H9 (cell line): ENCODE measurements around the gene NKPD1. TPM values are rescaled to one million over a fixed set of nuclear protein-coding genes. Genes with fewer than 3 reads are reported as not detected.

ENCODE experiments used
- DNase-seq: peaks from one replicate; pipeline ENCODE4 v3.0.0-alpha.2; 2017
- H2AFZ ChIP-seq: one replicate; pipeline ENCODE4 v1.6.1; 2013; ENCODE audit warnings: mild to moderate bottlenecking, low read length, control low read depth, moderate library complexity
- H2AK5ac ChIP-seq: 2 replicates; pipeline ENCODE4 v1.6.1; 2013; ENCODE audit warnings: low read length, control low read depth, mixed read lengths; ENCODE audit not compliant: insufficient read length
- H2BK120ac ChIP-seq: one replicate; pipeline ENCODE4 v1.6.1; 2013; ENCODE audit warnings: low read depth, mild to moderate bottlenecking, low read length, control low read depth, inconsistent platforms; ENCODE audit not compliant: poor library complexity, severe bottlenecking
- H2BK12ac ChIP-seq: 2 replicates; pipeline ENCODE4 v1.6.1; 2013; ENCODE audit warnings: low read length, control low read depth, mixed read lengths, low read depth; ENCODE audit not compliant: insufficient read length
- H2BK15ac ChIP-seq: 2 replicates; pipeline ENCODE4 v1.6.1; 2013; ENCODE audit warnings: low read depth, low read length, control low read depth
- H2BK20ac ChIP-seq: one replicate; pipeline ENCODE4 v1.6.1; 2013; ENCODE audit warnings: low read depth, mild to moderate bottlenecking, low read length, control low read depth, inconsistent platforms; ENCODE audit not compliant: poor library complexity, severe bottlenecking
- H2BK5ac ChIP-seq: 2 replicates; pipeline ENCODE4 v1.6.1; 2013; ENCODE audit warnings: low read length, control low read depth, mixed read lengths; ENCODE audit not compliant: insufficient read length
- H3K14ac ChIP-seq: 2 replicates; pipeline ENCODE4 v1.6.1; 2013; ENCODE audit warnings: low read length, control low read depth; ENCODE audit not compliant: insufficient read depth
- H3K18ac ChIP-seq: 2 replicates; pipeline ENCODE4 v1.6.1; 2013; ENCODE audit warnings: low read depth, mild to moderate bottlenecking, mixed read lengths, low read length, control low read depth; ENCODE audit not compliant: insufficient read length
- H3K23ac ChIP-seq: 2 replicates; pipeline ENCODE4 v1.6.1; 2013; ENCODE audit warnings: low read length, control low read depth, mixed read lengths, low read depth; ENCODE audit not compliant: insufficient read length
- H3K23me2 ChIP-seq: 2 replicates; pipeline ENCODE4 v1.6.1; 2013; ENCODE audit warnings: low read depth, mild to moderate bottlenecking, mixed read lengths, low read length, control low read depth; ENCODE audit not compliant: insufficient read length, poor library complexity, severe bottlenecking
- H3K27ac ChIP-seq: 2 replicates; pipeline ENCODE4 v1.5.1; 2013; ENCODE audit warnings: low read length, control low read depth, mixed read lengths, low read depth; ENCODE audit not compliant: insufficient read length
- H3K27me3 ChIP-seq: 2 replicates; pipeline ENCODE4 v1.6.1; 2013; ENCODE audit warnings: low read length, control low read depth, inconsistent platforms; ENCODE audit not compliant: insufficient read depth
- H3K4ac ChIP-seq: 2 replicates; pipeline ENCODE4 v1.6.1; 2013; ENCODE audit warnings: low read depth, mild to moderate bottlenecking, control low read depth, inconsistent platforms, low read length, moderate library complexity
- H3K4me1 ChIP-seq: 2 replicates; pipeline ENCODE4 v1.6.1; 2013; ENCODE audit warnings: low read length, control low read depth, inconsistent platforms; ENCODE audit not compliant: insufficient read depth
- H3K4me2 ChIP-seq: 2 replicates; pipeline ENCODE4 v1.6.1; 2013; ENCODE audit warnings: low read length, control low read depth, mixed read lengths; ENCODE audit not compliant: insufficient read length, insufficient read depth
- H3K56ac ChIP-seq: 2 replicates; pipeline ENCODE4 v1.6.1; 2013; ENCODE audit warnings: low read depth, mild to moderate bottlenecking, mixed read lengths, low read length, control low read depth; ENCODE audit not compliant: insufficient read length
- H3K79me1 ChIP-seq: 2 replicates; pipeline ENCODE4 v1.6.1; 2013; ENCODE audit warnings: low read depth, mild to moderate bottlenecking, moderate library complexity, low read length, control low read depth, inconsistent platforms; ENCODE audit not compliant: insufficient read depth, poor library complexity, severe bottlenecking
- H3K79me2 ChIP-seq: 2 replicates; pipeline ENCODE4 v1.6.1; 2013; ENCODE audit warnings: low read length, control low read depth, inconsistent platforms; ENCODE audit not compliant: insufficient read depth
- H3K9ac ChIP-seq: 2 replicates; pipeline ENCODE4 v1.6.1; 2013; ENCODE audit warnings: low read length, control low read depth, mixed read lengths; ENCODE audit not compliant: insufficient read length; ENCODE audit errors: extremely low read depth
- H3K9me3 ChIP-seq: one replicate; pipeline ENCODE4 v1.6.1; 2013; ENCODE audit warnings: low read depth, low read length, inconsistent platforms; ENCODE audit not compliant: control insufficient read depth
- H3T11ph ChIP-seq: one replicate; pipeline ENCODE4 v1.6.1; 2013; ENCODE audit warnings: mild to moderate bottlenecking, low read length, control low read depth, inconsistent platforms
- H4K20me1 ChIP-seq: one replicate; pipeline ENCODE4 v1.6.1; 2013; ENCODE audit not compliant: control insufficient read depth, insufficient read length, insufficient read depth
- H4K5ac ChIP-seq: 2 replicates; pipeline ENCODE4 v1.6.1; 2013; ENCODE audit warnings: low read depth, mild to moderate bottlenecking, mixed read lengths, low read length, control low read depth; ENCODE audit not compliant: insufficient read length
- H4K8ac ChIP-seq: replicated peaks from 2 replicates; pipeline ENCODE4 v1.6.1; 2013; ENCODE audit warnings: low read length, control low read depth, mixed read lengths, low read depth; ENCODE audit not compliant: insufficient read length
- H4K91ac ChIP-seq: 2 replicates; pipeline ENCODE4 v1.6.1; 2013; ENCODE audit warnings: low read depth, mild to moderate bottlenecking, moderate library complexity, mixed read lengths, low read length, control low read depth; ENCODE audit not compliant: insufficient read length
- H3K27ac Mint-ChIP-seq, 3 experiments: 2 replicates in 2 of 3; 3 replicates in 1 of 3; pipeline ENCODE4 v1.8.0; 2020 to 2021; ENCODE audit warnings: mixed read lengths in 3 of 3, mild to moderate bottlenecking in 1 of 3, moderate library complexity in 1 of 3
- H3K27me3 Mint-ChIP-seq: 2 replicates; pipeline ENCODE4 v1.8.0; 2021; ENCODE audit warnings: low read depth, mild to moderate bottlenecking, moderate library complexity, mixed read lengths
- H3K36me3 Mint-ChIP-seq, 3 experiments: 2 replicates in 2 of 3; 3 replicates in 1 of 3; pipeline ENCODE4 v1.8.0; 2020 to 2021; ENCODE audit warnings: low read depth in 3 of 3, mixed read lengths in 3 of 3; ENCODE audit not compliant: insufficient read depth in 1 of 3
- H3K4me1 Mint-ChIP-seq, 2 experiments: 2 replicates each; pipeline ENCODE4 v1.8.0; 2020; ENCODE audit warnings: mixed read lengths in 2 of 2
- H3K4me3 Mint-ChIP-seq, 2 experiments: 2 replicates in 1 of 2; 3 replicates in 1 of 2; pipeline ENCODE4 v1.8.0; 2020 to 2021; ENCODE audit warnings: mild to moderate bottlenecking in 2 of 2, mixed read lengths in 2 of 2, moderate library complexity in 1 of 2
- H3K9me3 Mint-ChIP-seq, 2 experiments: 2 replicates in 1 of 2; 3 replicates in 1 of 2; pipeline ENCODE4 v1.8.0; 2020; ENCODE audit warnings: mild to moderate bottlenecking in 2 of 2, mixed read lengths in 2 of 2, moderate library complexity in 1 of 2
- WGBS: extraction: QIAGEN DNeasy Blood & Tissue Kit; methylation state at CpG from one replicate; pipeline ENCODE4 v1.1.7; 2013; ENCODE audit warnings: missing lambda C conversion rate, low lambda C conversion rate, mixed read lengths; ENCODE audit not compliant: insufficient read length; ENCODE audit errors: extremely low coverage; 5-methylcytosine and 5-hydroxymethylcytosine counted together
- total RNA-seq: library from RNA; stranded (reverse); gene quantifications from 2 replicates; pipeline ENCODE4 v1.2.1, GENCODE V29; 2021
- TF ChIP-seq, protein P1 (sequence below): fragments of 200-600 bp; sonication (generic); conservative IDR thresholded peaks from 3 replicates; pipeline ENCODE4 v1.8.0; 2021; ENCODE audit warnings: antibody characterized with exemption, mild to moderate bottlenecking

Gene NKPD1
- total RNA-seq, 1 experiment from 2014 or later = 0.17 TPM

DNA sequence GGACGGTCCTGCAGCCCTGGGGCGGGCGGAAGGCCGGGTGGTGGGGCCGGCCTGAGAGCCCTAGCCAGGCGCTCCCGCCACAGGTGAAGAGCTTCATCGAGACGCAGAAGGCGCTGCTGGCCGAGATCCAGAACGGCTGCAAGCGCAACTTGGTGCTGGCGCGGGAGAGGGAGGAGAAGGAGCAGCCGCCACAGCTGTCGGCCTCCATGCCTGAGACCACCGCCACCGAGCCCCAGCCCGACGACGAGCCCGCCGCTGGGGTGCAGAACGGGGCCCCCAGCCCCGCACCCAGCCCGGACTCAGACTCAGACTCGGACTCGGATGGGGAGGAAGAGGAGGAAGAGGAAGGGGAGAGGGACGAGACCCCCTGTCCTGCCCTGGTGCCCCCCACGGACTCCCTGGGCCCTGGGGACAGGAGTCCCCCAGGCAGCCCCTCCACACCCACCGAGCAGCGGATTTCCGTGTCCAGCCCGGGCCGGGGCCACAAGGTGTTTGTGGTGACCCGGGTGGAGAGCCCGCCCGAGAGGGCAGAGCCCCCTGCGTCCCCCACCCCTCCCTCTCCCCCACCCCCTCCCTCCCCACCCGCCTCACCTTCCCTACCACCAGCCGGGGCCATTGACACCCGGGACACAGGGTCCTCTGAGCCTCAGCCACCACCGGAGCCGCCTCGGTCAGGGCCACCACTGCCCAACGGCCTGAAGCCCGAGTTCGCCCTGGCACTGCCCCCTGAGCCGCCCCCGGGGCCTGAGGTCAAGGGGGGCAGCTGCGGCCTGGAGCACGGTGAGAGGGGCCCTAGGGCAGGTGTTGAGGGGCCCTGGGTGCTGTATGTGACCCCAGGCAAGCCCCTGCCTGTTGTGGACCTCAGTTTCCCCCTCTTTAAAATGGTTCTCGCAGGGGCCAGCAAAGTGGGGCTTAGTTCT lies 15.3 kb downstream of the NKPD1 start:
- Histone ChIP-seq H3K9me3 (no peaks in the 10 kb centered on the region), H3K18ac (no peak overlapping the region), H4K91ac (no peak overlapping the region), H3K79me1 (no peaks in the 10 kb centered on the region), H3K4me2 (no peak overlapping the region), H4K20me1 (no peaks in the 10 kb centered on the region), H3K23me2 (no peaks in the 10 kb centered on the region), H2BK120ac (no peak overlapping the region), H4K8ac (no peak overlapping the region), H3K23ac (no peak overlapping the region), H3T11ph (no peak overlapping the region), H3K27me3 (no peaks in the 10 kb centered on the region), H3K4ac (no peak overlapping the region), H3K56ac (no peak overlapping the region), H3K4me1 (no peaks in the 10 kb centered on the region), H2AK5ac (no peak overlapping the region), H2BK15ac (no peak overlapping the region), H3K79me2 (no peaks in the 10 kb centered on the region), H2BK5ac (no peak overlapping the region), H2BK12ac (no peak overlapping the region), H2BK20ac (no peak overlapping the region), H4K5ac (no peak overlapping the region), H3K9ac (no peak overlapping the region), H3K14ac (no peak overlapping the region), H3K27ac (no peak overlapping the region), H2AFZ (no peak overlapping the region)
- Mint-ChIP-seq H3K36me3 (peaks cover 9 to 29% (median 27%) of the 10 kb centered on the region in 3 experiments; a peak in 6 of 7 replicates), H3K4me1 (0 out of 4 replicates have a peak, but pooled peaks cover 0 to 2% of the 10 kb centered on the region in 2 experiments), H3K27me3 (no peaks in the 10 kb centered on the region; the same call in 1 of the 2 replicates), H3K4me3 (no peak overlapping the region), H3K27ac (no peak overlapping the region), H3K9me3 (no peaks in the 10 kb centered on the region)
- TF ChIP-seq, protein P1, sequence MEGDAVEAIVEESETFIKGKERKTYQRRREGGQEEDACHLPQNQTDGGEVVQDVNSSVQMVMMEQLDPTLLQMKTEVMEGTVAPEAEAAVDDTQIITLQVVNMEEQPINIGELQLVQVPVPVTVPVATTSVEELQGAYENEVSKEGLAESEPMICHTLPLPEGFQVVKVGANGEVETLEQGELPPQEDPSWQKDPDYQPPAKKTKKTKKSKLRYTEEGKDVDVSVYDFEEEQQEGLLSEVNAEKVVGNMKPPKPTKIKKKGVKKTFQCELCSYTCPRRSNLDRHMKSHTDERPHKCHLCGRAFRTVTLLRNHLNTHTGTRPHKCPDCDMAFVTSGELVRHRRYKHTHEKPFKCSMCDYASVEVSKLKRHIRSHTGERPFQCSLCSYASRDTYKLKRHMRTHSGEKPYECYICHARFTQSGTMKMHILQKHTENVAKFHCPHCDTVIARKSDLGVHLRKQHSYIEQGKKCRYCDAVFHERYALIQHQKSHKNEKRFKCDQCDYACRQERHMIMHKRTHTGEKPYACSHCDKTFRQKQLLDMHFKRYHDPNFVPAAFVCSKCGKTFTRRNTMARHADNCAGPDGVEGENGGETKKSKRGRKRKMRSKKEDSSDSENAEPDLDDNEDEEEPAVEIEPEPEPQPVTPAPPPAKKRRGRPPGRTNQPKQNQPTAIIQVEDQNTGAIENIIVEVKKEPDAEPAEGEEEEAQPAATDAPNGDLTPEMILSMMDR = no peak
- WGBS = no CpG with 5 or more reads among the region's 54 CpGs
- no peak for DNase-seq
